OCI-LY1 (cell line): ENCODE results near the gene NT5M.

ENCODE experiments used
- H2AFZ ChIP-seq: fragments of 200-600 bp; sonication (generic), shearing (Covaris generic); 2 replicates; pipeline ENCODE4 v1.6.0; 2014; ENCODE audit warnings: antibody characterized with exemption, mild to moderate bottlenecking, low read length
- H3F3A ChIP-seq: fragments of 200-600 bp; sonication (generic), shearing (Covaris generic); 2 replicates; pipeline ENCODE4 v1.6.0; 2014; ENCODE audit warnings: mild to moderate bottlenecking, antibody characterized with exemption, low read length, moderate library complexity; ENCODE audit not compliant: insufficient read depth
- H3K27ac ChIP-seq: fragments of 200-600 bp; sonication (generic); 2 replicates; pipeline ENCODE4 v1.5.1; 2014; ENCODE audit warnings: low read length, mixed run types, mild to moderate bottlenecking, low read depth; ENCODE audit not compliant: poor library complexity, severe bottlenecking
- H3K27me3 ChIP-seq: fragments of 200-600 bp; sonication (generic); 2 replicates; pipeline ENCODE4 v1.6.0; 2014; ENCODE audit warnings: antibody characterized with exemption, mild to moderate bottlenecking, low read length, moderate library complexity; ENCODE audit not compliant: insufficient read depth
- H3K36me3 ChIP-seq: fragments of 200-600 bp; sonication (generic); 2 replicates; pipeline ENCODE4 v1.6.1; 2014; ENCODE audit warnings: mild to moderate bottlenecking, antibody characterized with exemption, low read length, moderate library complexity, mixed read lengths; ENCODE audit not compliant: insufficient read depth
- H3K4me1 ChIP-seq: fragments of 200-600 bp; sonication (generic); 2 replicates; pipeline ENCODE4 v1.5.1; 2014; ENCODE audit warnings: mild to moderate bottlenecking, low read length, moderate library complexity; ENCODE audit not compliant: insufficient read depth, severe bottlenecking
- H3K4me2 ChIP-seq: fragments of 200-600 bp; sonication (generic), shearing (Covaris generic); 2 replicates; pipeline ENCODE4 v1.6.1; 2014; ENCODE audit warnings: low read length
- H3K4me3 ChIP-seq: fragments of 200-600 bp; sonication (generic); 2 replicates; pipeline ENCODE4 v1.5.1; 2014; ENCODE audit warnings: low read length, low read depth, mild to moderate bottlenecking, mixed read lengths; ENCODE audit not compliant: poor library complexity, severe bottlenecking
- H3K79me2 ChIP-seq: fragments of 200-600 bp; shearing (Covaris generic); 2 replicates; pipeline ENCODE4 v1.6.1; 2016; ENCODE audit warnings: mixed run types, low read length, mixed read lengths; ENCODE audit not compliant: insufficient read depth
- H3K9ac ChIP-seq: fragments of 200-600 bp; sonication (generic), shearing (Covaris generic); 2 replicates; pipeline ENCODE4 v1.6.1; 2014; ENCODE audit warnings: mild to moderate bottlenecking, low read length, mixed read lengths
- H3K9me2 ChIP-seq: fragments of 200-600 bp; sonication (generic), shearing (Covaris generic); 2 replicates; pipeline ENCODE4 v1.6.1; 2014; ENCODE audit warnings: low read depth, mild to moderate bottlenecking, low read length, mixed read lengths
- H3K9me3 ChIP-seq: fragments of 200-600 bp; shearing (Covaris generic); 2 replicates; pipeline ENCODE4 v1.6.1; 2014; ENCODE audit warnings: low read length, mixed read lengths
- H4K20me1 ChIP-seq: fragments of 200-600 bp; sonication (generic), shearing (Covaris generic); 2 replicates; pipeline ENCODE4 v1.6.0; 2016; ENCODE audit warnings: mild to moderate bottlenecking, low read length; ENCODE audit not compliant: insufficient read depth
- CTCF ChIP-seq: fragments of 200-600 bp; sonication (generic), shearing (Covaris generic); IDR thresholded peaks from 2 replicates; pipeline ENCODE4 v1.5.1; 2017; ENCODE audit warnings: mild to moderate bottlenecking, antibody characterized with exemption, low read length, moderate library complexity, mixed read lengths
- EZH2 ChIP-seq: fragments of 200-600 bp; sonication (generic), shearing (Covaris generic); IDR thresholded peaks from 2 replicates; pipeline ENCODE4 v1.8.0; 2017; ENCODE audit warnings: borderline replicate concordance, mixed run types, mild to moderate bottlenecking, antibody characterized with exemption, low read length, moderate library complexity, mixed read lengths

The NT5M gene

DNA sequence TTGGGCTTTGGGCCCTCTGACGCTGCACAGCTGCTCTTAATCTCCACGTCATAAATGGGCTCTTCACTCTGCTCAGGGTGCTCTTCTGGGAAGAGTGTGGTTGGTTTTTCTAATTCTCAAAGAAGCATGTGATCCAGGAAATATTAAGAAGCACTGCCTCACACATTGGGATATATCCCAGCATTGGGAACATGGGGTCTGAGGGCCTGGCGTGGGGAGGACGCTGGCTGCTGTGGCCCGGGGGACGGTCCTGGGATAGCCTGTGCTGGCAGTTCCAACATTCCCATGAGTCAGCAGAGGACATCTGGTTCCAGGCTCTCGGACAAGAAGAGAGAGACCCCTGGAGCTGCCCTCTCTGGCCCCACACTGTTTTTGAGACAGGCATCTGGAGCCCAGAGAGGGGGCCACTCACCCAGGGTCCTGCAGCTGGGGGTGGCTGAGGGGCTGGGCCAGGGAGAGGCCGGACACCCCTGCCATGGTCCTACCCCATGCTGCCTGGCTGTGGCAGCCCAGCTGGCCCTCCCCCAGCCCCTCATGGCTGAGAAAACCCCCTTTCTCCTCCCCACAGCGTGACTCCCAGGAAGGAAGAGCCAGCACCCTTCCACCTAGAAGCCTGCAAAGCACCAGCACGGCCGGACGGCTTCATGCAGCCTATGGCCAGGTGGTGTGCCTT lies 58.8 kb downstream of the NT5M start:
- Histone ChIP-seq H2AFZ (no peak overlapping the region), H3K4me3 (no peak overlapping the region), H3K79me2 (no peaks in the 10 kb centered on the region), H3K27me3 (peaks cover 8% of the 10 kb centered on the region; the same call in 1 of the 2 replicates), H3K9me3 (0 out of 2 replicates have a peak, but pooled peaks cover 7% of the 10 kb centered on the region), H3K9me2 (no peaks in the 10 kb centered on the region), H4K20me1 (no peaks in the 10 kb centered on the region), H3K9ac (no peak overlapping the region), H3F3A (no peaks in the 10 kb centered on the region), H3K27ac (no peak overlapping the region), H3K36me3 (no peaks in the 10 kb centered on the region), H3K4me1 (peaks cover 22% of the 10 kb centered on the region), H3K4me2 (no peak overlapping the region)
- no peak for TF ChIP-seq CTCF
- TF ChIP-seq EZH2 = no peak

DNA sequence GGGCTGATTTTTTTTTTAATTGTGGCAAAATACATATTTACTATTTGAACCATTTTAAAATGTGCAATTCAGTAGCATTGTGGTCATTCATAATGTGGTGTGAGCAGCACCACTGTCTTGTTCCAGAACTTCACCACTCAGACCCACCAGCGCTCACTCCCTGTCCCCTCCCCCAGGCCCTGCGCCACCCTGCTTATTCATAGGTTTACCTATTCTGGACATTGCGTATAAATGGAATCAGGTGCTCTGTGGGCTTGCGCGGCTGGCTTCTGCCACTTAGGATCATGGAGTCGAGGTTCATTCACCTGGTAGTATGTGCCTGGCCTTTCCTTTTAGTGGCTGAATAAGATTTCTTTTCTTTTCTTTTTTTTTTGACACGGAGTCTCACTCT lies 59.4 kb downstream of the NT5M start:
- Histone ChIP-seq H3K9ac (no peak overlapping the region), H3K36me3 (no peaks in the 10 kb centered on the region), H4K20me1 (no peaks in the 10 kb centered on the region), H3K27ac (no peak overlapping the region), H3K4me1 (peaks cover 22% of the 10 kb centered on the region), H2AFZ (no peak overlapping the region), H3K9me3 (0 out of 2 replicates have a peak, but pooled peaks cover 7% of the 10 kb centered on the region), H3F3A (no peaks in the 10 kb centered on the region), H3K9me2 (no peaks in the 10 kb centered on the region), H3K4me2 (no peak overlapping the region), H3K4me3 (no peak overlapping the region), H3K79me2 (no peaks in the 10 kb centered on the region), H3K27me3 (peaks cover 8% of the 10 kb centered on the region; the same call in 1 of the 2 replicates)
- no peak for TF ChIP-seq EZH2
- no peak for TF ChIP-seq CTCF

DNA sequence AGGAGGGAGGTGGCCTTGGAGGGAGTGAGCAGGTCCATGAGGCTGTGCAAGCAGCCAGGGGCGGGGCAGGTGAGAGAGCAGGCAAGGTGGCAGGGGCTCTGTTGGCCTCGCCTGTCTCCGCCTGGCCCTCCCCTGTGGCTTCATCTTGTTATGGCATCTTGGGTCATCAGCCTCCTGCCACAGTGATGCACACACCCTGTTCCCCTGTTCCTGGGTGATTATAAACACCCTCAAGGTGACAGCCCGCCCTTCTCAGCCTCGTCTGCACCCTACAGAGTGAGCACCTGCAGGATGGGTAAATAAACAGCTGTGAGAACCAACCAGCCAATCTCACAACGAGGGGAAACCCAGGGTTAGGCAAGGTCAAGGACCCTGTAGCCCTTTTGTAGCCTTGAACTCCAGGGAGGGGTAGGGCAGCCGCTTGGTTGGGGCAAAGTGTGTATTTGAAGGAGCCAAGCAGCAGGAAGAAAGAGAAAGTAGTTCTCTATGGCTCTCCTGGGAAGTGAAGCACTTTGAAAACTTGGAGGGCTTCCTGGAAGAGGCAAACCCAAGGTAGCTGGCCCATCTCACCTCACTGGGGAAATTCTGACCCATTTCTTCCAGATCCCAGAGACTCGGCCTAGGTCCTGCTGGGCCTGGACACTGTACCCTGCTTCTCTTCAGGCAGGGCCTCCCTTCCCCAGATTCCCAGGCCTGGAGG lies 60.6 kb downstream of the NT5M start:
- TF ChIP-seq EZH2 (no peak), CTCF (no peak)
- Histone ChIP-seq H3K9me3 (0 out of 2 replicates have a peak, but pooled peaks cover 7% of the 10 kb centered on the region), H3K4me1 (peaks cover 22% of the 10 kb centered on the region), H3K4me3 (no peak overlapping the region), H3K36me3 (no peaks in the 10 kb centered on the region), H3K9ac (no peak overlapping the region), H3K27me3 (peaks cover 11% of the 10 kb centered on the region; the same call in 1 of the 2 replicates), H3K27ac (peak overlapping the region; percentile 50), H3F3A (no peaks in the 10 kb centered on the region), H3K4me2 (no peak overlapping the region), H3K79me2 (no peaks in the 10 kb centered on the region), H3K9me2 (no peaks in the 10 kb centered on the region), H2AFZ (no peak overlapping the region), H4K20me1 (no peaks in the 10 kb centered on the region)
